ENCODE data around the gene RASSF9. TPM values are rescaled to one million over a fixed set of nuclear protein-coding genes. Genes with fewer than 3 reads are reported as not detected.

The RASSF9 gene
- total RNA-seq, 2 experiments from 2014 or later: not detected

GRCh38 chr12:85805654-85806053 is 30.6 kb downstream of the RASSF9 start:
- Mint-ChIP-seq H3K36me3 (ENCODE audit: low read depth) (no peaks in the 10 kb centered on the region), H3K27ac (no peak overlapping the region), H3K4me3 (no peak overlapping the region), H3K4me1 (no peaks in the 10 kb centered on the region), H3K9me3 (peaks cover 5% of the 10 kb centered on the region), H3K27me3 (no peaks in the 10 kb centered on the region)
- ChIA-PET CTCF (no interaction called here), POLR2A (no interaction called here)
- DNase-seq: no peak

DNA sequence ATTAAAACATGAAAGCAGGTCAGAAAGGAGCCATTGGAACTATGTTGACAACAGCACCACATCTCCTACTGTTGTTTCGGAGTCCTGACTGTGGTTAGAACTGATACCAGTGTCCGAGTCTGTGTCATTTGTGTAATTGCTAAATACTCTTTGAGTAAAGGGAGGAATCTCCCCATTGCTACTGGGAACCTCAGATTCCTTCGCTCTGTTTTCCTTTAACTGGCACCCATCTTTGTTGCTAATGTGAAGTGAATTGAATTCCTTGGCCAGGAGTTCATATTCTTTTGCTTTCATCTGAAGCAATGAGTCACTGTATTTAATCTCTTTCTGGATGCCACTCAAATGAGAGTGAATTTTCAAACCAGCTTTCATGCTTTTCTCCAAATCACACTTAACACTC is 31.5 kb downstream of the RASSF9 start:
- CTCF ChIA-PET: no interaction called here
- H3K27me3 Mint-ChIP-seq: no peaks in the 10 kb centered on the region
- no peaks in the 10 kb centered on the region for H3K36me3 Mint-ChIP-seq (ENCODE audit: low read depth)
- H3K27ac Mint-ChIP-seq: no peak overlapping the region
- no peak overlapping the region for H3K4me3 Mint-ChIP-seq
- H3K9me3 Mint-ChIP-seq: peaks cover 5% of the 10 kb centered on the region
- POLR2A ChIA-PET: no interaction called here
- no peaks in the 10 kb centered on the region for H3K4me1 Mint-ChIP-seq
- no peak for DNase-seq

DNA sequence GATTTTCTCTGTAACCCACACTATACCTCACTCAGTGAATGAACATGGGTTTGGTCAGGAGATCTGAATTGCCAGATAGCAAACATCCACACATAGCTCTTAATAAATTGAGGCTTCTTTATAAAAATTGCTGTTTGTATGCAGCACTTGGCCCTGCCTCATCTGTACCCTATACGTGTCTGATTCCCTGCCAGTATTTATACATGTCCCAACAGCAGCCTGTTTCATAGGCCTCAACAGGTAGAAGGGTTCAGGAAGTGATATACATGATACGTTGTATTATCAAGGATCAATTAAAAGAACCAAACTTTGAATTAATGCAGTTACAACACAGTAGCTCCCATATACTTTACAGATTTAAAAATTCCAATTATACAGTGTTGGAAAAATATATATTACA is 32.3 kb downstream of the RASSF9 start:
- Mint-ChIP-seq H3K4me3 (no peak overlapping the region), H3K36me3 (ENCODE audit: low read depth) (no peaks in the 10 kb centered on the region), H3K27ac (no peak overlapping the region), H3K9me3 (peaks cover 5% of the 10 kb centered on the region), H3K27me3 (no peaks in the 10 kb centered on the region), H3K4me1 (no peaks in the 10 kb centered on the region)
- POLR2A ChIA-PET: no interaction called here
- DNase-seq: no peak
- CTCF ChIA-PET: no interaction called here

GRCh38 chr12:85803231-85803630 is 33.0 kb downstream of the RASSF9 start:
- CTCF ChIA-PET: no interaction called here
- H3K4me3 Mint-ChIP-seq: no peak overlapping the region

GRCh38 chr12:85798122-85798521 is 38.1 kb downstream of the RASSF9 start:
- ChIA-PET POLR2A (no interaction called here), CTCF (no interaction called here)
- H3K4me3 Mint-ChIP-seq: no peak overlapping the region
- no peaks in the 10 kb centered on the region for H3K9me3 Mint-ChIP-seq
- DNase-seq: no peak
- H3K27me3 Mint-ChIP-seq: no peaks in the 10 kb centered on the region
- H3K4me1 Mint-ChIP-seq: no peaks in the 10 kb centered on the region
- H3K36me3 Mint-ChIP-seq (ENCODE audit: low read depth): no peaks in the 10 kb centered on the region
- no peak overlapping the region for H3K27ac Mint-ChIP-seq

More at GRCh38 chr12:85803231-85803630, 33.0 kb downstream of the RASSF9 start:
- H3K27ac Mint-ChIP-seq: no peak overlapping the region
- no peaks in the 10 kb centered on the region for H3K27me3 Mint-ChIP-seq
- no peak for DNase-seq
- no peaks in the 10 kb centered on the region for H3K4me1 Mint-ChIP-seq
- POLR2A ChIA-PET: no interaction called here
- peaks cover 5% of the 10 kb centered on the region for H3K9me3 Mint-ChIP-seq
- H3K36me3 Mint-ChIP-seq (ENCODE audit: low read depth): no peaks in the 10 kb centered on the region

DNA sequence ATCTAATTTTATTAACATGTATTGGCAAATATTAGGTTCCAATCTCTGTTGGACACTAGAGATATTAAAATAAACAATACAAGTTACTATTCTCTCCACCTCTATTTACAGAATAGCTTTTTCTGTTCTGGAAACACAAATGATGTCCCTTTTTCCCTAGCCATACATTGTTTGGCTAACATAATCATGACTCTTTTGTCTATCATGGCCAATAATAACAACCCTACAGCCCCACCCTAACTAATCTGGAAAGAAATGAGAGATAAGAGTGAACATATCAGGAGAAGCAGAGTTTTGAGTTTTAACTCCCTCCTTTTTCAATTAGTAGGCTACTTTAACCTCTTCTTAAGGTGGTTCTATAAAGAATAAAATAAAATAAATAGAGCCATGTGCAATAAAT is 40.2 kb downstream of the RASSF9 start:
- Mint-ChIP-seq H3K4me1 (no peaks in the 10 kb centered on the region), H3K27ac (no peak overlapping the region), H3K27me3 (no peaks in the 10 kb centered on the region), H3K36me3 (ENCODE audit: low read depth) (no peaks in the 10 kb centered on the region), H3K4me3 (no peak overlapping the region), H3K9me3 (no peaks in the 10 kb centered on the region)
- ChIA-PET CTCF (no interaction called here), POLR2A (no interaction called here)
- no peak for DNase-seq

- ChIA-PET POLR2A (no interaction called here), CTCF (no interaction called here)
- Mint-ChIP-seq H3K27me3 (no peaks in the 10 kb centered on the region), H3K36me3 (ENCODE audit: low read depth) (no peaks in the 10 kb centered on the region), H3K4me3 (no peak overlapping the region), H3K4me1 (no peaks in the 10 kb centered on the region), H3K9me3 (no peaks in the 10 kb centered on the region), H3K27ac (no peak overlapping the region)
- no peak for DNase-seq
These were observed 41.7 kb downstream of the RASSF9 start for GRCh38 chr12:85794531-85794930.

- CTCF ChIA-PET: no interaction called here
- Mint-ChIP-seq H3K27me3 (no peaks in the 10 kb centered on the region), H3K4me3 (no peak overlapping the region), H3K4me1 (no peaks in the 10 kb centered on the region), H3K36me3 (ENCODE audit: low read depth) (no peaks in the 10 kb centered on the region), H3K27ac (no peak overlapping the region), H3K9me3 (peaks cover 4% of the 10 kb centered on the region)
- POLR2A ChIA-PET: no interaction called here
- DNase-seq: no peak
These were observed 52.0 kb downstream of the RASSF9 start for GRCh38 chr12:85784096-85784720.

DNA sequence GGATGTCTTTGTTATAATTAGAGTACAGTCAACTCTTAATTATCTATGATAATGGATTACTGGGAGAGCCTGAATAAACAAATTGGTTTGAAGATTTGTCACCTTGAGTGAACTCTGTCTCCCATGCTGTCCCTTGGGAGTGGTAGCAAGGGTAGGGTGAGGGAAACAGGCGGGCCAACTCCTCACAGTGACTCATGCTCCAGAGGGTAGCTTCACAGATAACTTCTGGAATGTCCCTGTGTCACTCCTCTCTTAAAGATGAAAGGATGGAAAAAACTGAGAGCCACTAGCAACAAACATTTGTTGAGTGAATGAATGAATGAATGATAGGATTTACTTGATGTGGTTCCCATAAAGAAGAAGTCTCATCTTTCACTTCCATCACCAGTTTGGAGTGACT is 53.5 kb downstream of the RASSF9 start:
- ChIA-PET CTCF (no interaction called here), POLR2A (no interaction called here)
- no peak for DNase-seq
- Mint-ChIP-seq H3K9me3 (peaks cover 4% of the 10 kb centered on the region), H3K27ac (no peak overlapping the region), H3K4me3 (no peak overlapping the region), H3K4me1 (no peaks in the 10 kb centered on the region), H3K27me3 (no peaks in the 10 kb centered on the region), H3K36me3 (ENCODE audit: low read depth) (no peaks in the 10 kb centered on the region)

GRCh38 chr12:85781766-85782165 is 54.4 kb downstream of the RASSF9 start:
- POLR2A ChIA-PET: no interaction called here
- H3K4me1 Mint-ChIP-seq: no peaks in the 10 kb centered on the region
- CTCF ChIA-PET: no interaction called here
- no peaks in the 10 kb centered on the region for H3K9me3 Mint-ChIP-seq
- H3K27ac Mint-ChIP-seq: no peak overlapping the region
- no peaks in the 10 kb centered on the region for H3K36me3 Mint-ChIP-seq (ENCODE audit: low read depth)
- no peaks in the 10 kb centered on the region for H3K27me3 Mint-ChIP-seq
- no peak overlapping the region for H3K4me3 Mint-ChIP-seq
- no peak for DNase-seq

DNA sequence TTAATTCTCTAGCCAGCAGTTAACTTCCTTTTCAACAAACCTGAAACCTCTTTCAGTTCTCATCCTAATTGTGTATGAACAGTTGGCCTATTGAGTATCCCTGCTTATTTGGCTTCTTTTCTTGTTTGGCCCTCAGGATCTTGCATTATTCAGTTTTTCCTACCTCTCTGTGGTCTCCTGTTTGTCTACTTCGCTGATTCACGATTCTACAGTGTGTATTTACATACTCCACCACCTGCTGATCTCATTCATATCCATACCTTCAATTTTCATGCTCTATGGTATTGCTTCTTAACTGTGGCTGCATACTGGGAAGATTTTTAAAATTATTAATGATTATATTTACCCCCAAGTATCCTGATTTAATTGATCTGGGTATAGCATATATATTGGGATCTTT is 56.4 kb downstream of the RASSF9 start:
- Mint-ChIP-seq H3K4me1 (no peaks in the 10 kb centered on the region), H3K4me3 (no peak overlapping the region), H3K27me3 (no peaks in the 10 kb centered on the region), H3K27ac (no peak overlapping the region), H3K9me3 (no peaks in the 10 kb centered on the region), H3K36me3 (ENCODE audit: low read depth) (no peaks in the 10 kb centered on the region)
- POLR2A ChIA-PET: no interaction called here
- DNase-seq: no peak
- CTCF ChIA-PET: no interaction called here

- Mint-ChIP-seq H3K27me3 (no peaks in the 10 kb centered on the region), H3K4me1 (no peaks in the 10 kb centered on the region), H3K4me3 (no peak overlapping the region), H3K27ac (no peak overlapping the region), H3K36me3 (ENCODE audit: low read depth) (no peaks in the 10 kb centered on the region), H3K9me3 (no peaks in the 10 kb centered on the region)
- POLR2A ChIA-PET: no interaction called here
- CTCF ChIA-PET: no interaction called here
- DNase-seq: no peak
These were observed 61.1 kb downstream of the RASSF9 start for GRCh38 chr12:85775091-85775490.

DNA sequence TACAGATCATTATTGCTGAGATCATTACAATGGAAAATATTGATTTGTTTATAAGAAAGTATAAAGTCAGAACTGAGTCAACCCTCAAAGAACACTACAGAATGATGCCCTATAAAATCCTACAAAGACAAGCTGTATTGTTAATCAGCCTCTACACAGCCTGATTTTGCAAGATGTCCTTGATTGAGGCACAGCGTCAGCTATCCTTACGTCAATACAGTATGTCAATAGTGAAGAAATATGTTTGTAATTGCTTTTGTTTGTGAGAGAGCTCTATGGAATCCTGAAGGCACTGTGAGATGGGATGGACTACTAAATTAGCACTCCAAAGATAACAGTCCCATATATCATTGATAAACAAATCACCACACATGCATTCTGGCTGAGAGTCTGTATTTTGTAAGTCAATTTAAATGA is 70.7 kb downstream of the RASSF9 start:
- Mint-ChIP-seq H3K27ac (no peak overlapping the region), H3K27me3 (no peaks in the 10 kb centered on the region), H3K36me3 (ENCODE audit: low read depth) (no peaks in the 10 kb centered on the region), H3K4me3 (no peak overlapping the region), H3K4me1 (no peaks in the 10 kb centered on the region), H3K9me3 (peaks cover 3% of the 10 kb centered on the region)
- POLR2A ChIA-PET: no interaction called here
- CTCF ChIA-PET: no interaction called here
- DNase-seq: no peak

DNA sequence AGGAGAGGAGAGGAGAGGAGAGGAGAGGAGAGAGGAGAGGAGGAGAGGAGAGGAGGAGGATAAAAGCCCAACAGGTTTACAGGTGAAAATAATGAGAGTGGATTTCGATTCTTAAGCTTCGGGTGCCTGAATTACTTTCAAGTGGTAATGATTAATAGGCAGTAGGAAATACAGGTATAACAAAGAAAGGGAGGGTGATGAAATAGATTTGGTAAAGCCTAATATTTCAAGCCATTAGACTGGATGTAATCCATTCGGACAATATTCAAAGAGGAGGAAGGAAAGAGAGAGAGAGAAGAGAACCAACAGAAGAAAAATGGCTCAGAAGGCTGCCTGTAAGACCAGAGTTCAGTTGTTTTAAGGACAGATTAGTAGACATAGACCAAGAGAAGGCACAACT is 76.6 kb downstream of the RASSF9 start:
- no peak for DNase-seq
- no peaks in the 10 kb centered on the region for H3K27me3 Mint-ChIP-seq
- no peaks in the 10 kb centered on the region for H3K36me3 Mint-ChIP-seq (ENCODE audit: low read depth)
- POLR2A ChIA-PET: no interaction called here
- CTCF ChIA-PET: no interaction called here
- H3K27ac Mint-ChIP-seq: no peak overlapping the region
- H3K4me3 Mint-ChIP-seq: no peak overlapping the region
- no peaks in the 10 kb centered on the region for H3K4me1 Mint-ChIP-seq
- H3K9me3 Mint-ChIP-seq: peaks cover 11% of the 10 kb centered on the region

DNA sequence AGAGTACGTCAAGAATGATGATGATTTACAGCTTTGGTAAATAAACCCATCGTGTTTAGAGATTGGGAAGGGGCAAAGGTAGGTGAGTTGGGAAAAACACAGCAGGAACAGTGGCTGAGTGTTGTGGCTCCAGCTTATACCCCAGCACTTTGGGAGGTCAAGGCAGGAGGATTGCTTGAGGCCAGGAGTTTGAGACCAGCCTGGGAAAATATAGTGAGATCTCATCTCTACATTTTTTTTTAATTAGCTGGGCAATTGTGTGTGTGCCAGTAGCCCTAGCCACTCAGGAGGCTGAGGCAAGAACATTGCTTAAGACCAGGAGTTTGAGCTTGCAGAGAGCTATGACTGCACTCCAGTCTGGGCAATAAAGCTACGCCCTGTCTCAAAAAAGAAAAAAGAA is 77.1 kb downstream of the RASSF9 start:
- Mint-ChIP-seq H3K27me3 (no peaks in the 10 kb centered on the region), H3K9me3 (peaks cover 12% of the 10 kb centered on the region), H3K4me3 (no peak overlapping the region), H3K36me3 (ENCODE audit: low read depth) (no peaks in the 10 kb centered on the region), H3K27ac (no peak overlapping the region), H3K4me1 (no peaks in the 10 kb centered on the region)
- POLR2A ChIA-PET: no interaction called here
- DNase-seq: no peak
- CTCF ChIA-PET: no interaction called here

Data from activated CD4-positive, alpha-beta memory T cell treated with anti-CD3 and anti-CD28 coated beads, Interleukin-2, amount 10 ng/mL, durations not matched to agents 7 days and 5 days (primary cell).